HG03571 (cell line): Measurements from ENCODE around the gene GPR176.

Experiments
- ATAC-seq: cut with Tn5 transposase; IDR thresholded peaks from one replicate; pipeline ENCODE4 v1.9.1; 2021; ENCODE audit not compliant: unreplicated experiment

The GPR176 gene

DNA sequence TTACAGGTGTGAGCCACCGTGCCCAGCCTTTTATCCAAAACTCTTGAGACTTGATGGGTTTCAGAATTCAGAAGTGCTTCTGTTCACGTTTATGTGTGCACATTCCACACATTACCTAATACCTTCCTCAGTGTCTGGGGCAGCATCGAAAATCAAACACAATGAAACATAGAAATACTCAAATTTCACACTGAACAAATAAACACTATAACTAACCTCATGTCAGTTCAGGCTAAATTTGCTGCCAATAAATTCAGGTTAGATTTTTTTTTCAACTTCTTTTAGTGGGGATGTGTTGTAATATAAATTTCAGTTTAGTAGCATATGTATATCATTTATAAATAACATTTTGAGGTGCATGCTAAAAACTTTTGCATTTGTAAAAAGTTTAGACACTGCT is 16.6 kb upstream of the GPR176 start:
- no peak for ATAC-seq

DNA sequence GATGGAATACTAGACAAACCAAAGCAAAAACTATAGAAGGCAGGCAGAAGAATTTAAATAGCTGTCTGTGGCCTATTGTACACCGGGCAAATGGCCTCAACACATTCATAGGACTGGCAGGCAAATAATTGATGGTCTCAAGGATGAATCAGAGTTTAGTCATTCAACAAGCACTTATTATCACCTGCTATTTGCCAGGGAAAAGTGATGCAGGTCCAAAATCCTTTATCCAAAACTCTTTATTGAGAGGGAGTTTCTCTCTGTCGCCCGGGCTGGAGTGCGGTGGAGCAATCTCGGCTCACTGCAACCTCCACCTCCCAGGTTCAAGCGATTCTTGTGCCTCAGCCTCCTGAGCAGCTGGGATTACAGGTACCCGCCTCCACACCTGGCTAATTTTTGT is 16.1 kb upstream of the GPR176 start:
- ATAC-seq, result no peak

DNA sequence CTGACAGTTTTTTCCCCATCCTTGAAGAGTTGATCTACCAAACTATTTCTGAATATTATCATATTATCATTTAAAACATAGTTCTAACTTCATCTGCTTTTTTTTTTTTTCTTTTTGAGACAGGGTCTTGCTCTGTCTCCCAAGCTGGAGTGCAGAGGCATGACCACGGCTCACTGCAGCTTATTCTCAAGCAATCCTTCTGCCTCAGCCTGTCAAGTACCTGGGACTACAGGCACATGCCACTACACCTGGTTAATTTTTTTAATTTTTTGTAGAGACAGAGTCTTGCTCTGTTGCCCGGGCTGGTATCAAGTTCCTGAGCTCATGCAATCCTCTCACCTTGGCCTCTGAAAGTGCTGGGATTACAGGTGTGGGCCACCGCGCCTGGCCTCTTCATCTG is 15.2 kb upstream of the GPR176 start:
- ATAC-seq, result no peak

DNA sequence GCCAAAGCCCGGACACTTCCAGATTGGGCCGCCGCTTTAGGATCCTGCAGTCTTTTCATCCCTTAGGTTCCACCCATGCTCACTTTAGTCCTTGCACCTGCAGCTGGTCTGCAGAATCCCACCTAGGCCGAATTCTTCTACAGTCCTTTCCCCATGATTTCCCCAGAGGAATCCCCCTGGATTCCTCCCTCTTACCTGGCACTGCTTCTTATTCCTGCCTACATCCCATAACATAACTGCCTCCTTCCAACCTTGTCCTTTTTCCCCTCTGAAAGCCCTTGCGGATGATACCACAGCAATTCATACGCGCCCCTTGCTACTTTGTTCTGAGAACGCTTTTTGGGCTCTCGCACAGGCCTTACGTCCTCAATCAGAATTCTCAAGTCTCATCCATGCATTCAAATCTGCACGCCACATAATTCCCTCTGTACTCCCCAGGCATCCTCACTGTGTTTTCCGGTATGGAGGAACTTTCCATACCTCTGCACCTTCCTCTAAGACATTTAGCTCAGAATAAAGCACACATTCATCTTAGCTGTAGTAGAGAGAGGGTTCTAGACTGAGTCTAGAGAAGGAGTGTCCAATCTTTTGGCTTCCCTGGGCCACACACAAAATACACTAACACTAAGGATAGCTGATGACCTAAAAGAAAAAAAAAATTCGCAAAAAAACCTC is 14.5 kb upstream of the GPR176 start:
- ATAC-seq, result no peak

DNA sequence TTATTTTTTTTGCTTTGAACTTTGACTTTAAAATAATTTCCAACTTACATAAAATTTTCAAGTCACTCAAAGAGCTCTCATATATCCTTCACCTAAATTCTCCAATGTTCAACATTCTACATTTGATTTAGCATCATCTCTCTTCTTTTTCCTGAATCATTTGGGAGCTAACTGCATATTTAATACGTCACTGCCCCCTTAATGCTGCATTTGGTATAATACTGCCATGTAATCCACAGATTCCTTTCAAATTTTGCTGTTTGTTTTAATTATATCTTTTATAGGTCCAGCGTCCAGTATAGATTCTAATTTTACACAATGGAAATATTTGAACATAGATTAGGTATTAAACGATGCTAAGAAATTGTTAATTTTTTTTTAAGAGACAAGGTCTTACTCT is 11.5 kb upstream of the GPR176 start:
- ATAC-seq, result no peak

DNA sequence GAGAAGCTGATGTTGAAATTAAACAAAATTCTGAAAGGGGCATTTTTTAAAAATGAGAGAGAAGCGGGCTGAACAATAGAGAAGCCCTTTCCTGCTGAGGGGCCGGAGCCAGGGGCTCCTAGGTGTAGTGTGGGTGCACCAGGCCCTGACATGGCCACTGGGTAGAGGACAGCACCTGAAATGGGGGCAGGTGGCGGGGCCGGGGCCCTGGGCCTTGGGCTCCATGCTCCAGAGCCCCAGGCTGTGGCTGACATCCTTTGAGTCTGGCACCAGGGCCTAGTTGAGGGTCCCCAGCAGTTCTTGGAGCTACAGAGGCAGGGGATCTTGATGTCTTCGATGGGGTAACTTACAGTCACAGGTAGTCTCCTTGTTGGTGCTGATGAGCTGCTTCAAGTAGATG is 6.5 kb upstream of the GPR176 start:
- ATAC-seq, result no peak

DNA sequence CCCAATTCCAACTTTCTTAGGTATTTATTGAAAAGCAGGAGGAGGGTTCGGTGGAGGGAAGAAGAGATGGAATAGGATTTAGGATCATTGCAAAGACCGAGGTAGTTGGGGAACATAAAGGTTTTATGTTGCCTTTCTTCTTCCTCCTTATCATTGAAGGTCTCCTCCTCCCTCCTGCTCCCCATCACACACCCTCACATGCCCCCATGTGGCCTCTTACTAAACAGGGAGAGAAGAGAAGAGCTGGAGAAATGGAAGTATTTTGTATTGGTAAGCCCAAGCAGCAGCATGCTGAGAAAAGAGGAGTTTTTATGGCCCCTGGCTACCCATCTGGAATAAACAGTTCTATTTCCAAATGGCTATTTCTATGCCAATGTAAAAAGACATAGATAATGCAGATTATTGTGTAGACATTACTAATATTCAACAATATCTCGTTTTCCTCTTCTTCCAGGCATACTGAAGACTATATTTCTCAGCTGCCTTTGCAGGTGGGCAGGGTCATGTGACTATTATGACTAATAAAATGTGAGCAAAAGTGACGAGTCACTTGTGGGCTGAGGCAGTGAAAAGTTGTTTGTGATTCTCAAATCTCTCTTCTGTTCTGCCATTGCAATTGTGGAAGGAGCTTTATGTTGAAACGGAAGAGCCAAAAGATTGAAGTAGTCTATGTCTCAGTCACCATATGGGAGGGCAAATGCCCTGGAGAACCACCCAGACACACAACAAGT is 5.2 kb upstream of the GPR176 start:
- no peak for ATAC-seq

DNA sequence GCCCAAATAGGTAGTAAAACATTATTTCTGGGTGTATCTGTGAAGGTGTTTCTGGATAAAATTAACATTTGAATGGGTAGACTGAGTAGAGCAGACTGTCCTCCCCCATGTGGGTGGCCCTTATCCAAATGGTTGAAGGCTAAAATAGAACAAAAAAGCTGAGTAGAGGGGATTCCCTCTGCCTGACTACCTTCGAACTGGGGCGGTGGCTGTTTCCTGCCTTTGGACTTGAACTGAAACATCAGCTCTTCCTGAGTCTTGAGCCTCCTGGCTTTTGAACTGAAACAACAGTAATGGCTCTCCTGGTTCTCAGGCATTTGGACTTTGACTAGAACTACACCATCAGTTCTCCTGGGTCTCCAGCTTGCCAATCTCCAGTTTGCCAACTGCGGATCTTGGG is 4.4 kb upstream of the GPR176 start:
- no peak for ATAC-seq

DNA sequence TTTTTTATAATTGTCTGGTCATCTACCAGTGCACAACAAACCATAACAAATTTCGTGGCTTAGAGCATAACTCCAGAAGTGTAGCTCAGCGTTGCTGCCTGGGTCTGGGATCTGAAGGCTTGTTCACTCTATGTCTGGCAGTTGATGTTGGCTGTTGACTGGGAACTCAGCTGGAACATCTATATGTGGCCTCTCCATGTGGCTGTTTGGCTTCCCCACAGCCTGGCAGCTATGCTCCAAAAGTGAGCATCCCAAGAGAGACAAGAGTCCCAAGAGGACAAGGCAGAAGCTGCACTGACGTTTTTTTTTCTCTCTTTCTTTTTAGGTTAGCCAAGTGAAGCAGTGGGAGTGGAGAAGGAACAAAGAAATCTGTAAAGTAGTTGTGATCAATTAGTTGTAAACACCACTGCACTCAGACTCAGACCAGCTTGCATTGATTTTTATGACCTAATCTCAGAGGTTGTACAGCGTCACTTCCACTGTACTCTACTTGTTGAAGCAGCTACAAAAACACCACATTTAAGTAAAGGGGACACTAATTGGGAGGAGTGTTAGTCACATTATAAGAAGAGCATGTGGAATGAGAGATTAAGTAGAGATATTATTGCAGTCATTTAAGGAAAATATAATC is 2.5 kb upstream of the GPR176 start:
- ATAC-seq, result no peak

DNA sequence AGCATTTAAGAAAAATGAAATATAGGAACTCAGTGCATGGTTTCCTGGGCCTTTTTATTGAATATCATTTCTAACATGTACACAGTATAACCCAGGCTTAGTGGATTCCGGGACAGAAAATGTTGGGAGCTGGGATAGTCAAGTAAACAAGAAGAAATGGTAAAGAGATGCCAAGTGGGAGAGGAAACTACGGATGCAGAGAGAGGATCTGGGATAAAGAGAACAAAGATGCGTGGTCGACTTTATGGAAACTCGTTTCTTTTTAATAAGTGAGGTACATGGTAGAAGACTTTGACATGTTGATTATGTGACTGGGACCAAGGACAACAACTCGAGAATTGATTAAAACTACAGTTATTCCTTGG is 1.2 kb upstream of the GPR176 start:
- ATAC-seq, result no peak

DNA sequence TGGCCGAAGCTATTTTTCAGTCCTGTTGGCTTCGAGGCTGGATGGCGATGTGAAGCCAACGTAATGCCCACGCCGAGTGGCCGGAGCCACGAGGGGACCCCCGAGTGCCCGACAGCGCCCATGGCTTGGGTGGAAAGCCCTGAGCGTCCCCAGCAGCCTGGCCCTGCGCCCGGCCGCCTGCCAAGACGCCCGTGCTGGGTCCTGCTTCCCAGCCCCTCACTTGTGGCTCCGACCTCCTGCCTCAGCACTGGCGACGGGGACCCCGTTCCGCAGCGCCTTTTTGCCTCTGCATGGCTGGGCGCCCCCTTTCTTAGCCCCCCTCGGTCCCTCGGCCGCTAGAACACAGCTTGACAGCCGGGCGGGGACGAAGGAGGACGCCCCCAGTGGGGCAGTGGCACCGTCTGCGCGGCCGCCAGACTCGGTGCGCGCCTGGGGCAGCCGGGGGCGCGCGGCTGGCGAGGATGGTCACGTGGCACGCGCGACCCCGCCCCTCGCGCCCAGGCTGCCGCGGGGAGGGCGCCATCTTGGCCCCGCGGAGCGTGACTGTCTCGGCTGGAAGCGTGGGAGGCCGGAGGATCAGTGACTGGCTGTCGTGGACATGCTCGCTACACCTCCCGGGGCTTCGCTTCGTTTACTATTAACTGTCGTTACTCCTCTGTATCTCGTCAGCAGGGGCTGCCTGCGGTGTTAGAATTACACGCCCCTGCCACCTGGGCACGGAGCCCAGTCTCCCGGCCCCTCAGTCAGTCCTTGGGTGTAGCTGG is 626 bp upstream of the GPR176 start:
- ATAC-seq, result peak; percentile 77

DNA sequence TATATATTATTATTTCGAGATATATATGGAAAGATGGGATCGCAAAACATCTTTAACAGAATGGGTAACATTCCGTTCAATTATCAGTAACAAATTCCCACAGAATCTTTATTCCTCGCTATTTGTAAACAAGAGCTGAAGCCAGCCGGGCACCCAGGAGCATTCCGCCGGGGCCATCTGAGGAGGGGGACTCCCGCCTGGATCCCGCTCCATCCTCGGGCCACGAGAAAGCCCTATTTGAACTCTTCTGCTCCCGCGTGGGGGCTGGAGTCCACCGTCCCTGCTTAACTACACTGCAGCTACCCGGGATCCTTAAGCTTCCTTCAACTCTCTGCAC is 687 bp downstream of the GPR176 start:
- no peak for ATAC-seq

DNA sequence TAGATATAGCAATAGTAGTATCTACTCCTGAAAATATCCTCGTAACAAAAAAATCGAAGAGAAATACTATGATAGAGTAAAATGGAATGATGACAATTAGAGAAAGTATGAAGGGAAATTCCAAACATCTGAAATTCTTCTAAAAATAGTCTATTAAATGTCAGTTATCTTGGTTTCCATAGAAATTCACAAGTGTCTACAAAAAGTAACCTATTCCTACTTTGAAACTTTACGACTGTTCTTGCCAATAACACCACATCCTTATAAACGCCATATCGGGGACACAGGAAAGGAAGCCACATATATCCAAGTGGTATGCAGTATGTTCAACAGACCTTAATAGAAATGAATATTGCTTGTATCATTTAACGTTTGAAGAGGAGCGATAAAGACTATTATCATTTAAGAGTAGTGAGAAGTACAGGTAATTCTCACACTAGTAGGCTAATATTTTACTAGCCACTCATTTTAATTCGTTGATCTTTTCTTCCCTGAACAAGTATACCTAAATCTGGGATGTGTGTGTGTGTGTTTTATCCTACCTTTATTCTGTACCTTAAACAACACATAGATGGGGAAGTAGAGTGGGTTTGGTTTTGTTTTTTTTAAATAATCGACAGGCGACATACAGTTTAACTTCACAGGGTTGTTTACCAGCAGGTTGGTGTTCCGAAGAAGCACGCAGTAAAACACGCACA is 1.2 kb downstream of the GPR176 start:
- no peak for ATAC-seq

DNA sequence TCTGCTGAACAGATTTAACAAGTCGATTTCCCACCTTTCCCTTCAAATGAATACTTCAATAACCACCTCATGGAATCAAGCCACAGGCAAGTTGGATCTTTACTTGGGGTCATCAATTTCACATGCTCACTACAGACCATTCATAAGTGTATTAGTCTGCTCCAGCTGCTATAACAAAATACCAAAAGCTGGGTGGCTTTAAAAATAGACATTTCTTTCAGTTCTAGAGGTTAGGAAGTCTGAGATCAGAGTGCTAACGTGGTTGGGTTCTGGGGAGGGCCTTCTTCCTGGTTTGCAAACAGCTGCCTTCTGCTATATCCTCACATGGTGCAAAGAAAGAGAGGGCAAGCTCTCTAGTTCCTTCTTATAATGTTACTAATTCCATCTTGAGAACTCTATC is 5.1 kb downstream of the GPR176 start:
- no peak for ATAC-seq

DNA sequence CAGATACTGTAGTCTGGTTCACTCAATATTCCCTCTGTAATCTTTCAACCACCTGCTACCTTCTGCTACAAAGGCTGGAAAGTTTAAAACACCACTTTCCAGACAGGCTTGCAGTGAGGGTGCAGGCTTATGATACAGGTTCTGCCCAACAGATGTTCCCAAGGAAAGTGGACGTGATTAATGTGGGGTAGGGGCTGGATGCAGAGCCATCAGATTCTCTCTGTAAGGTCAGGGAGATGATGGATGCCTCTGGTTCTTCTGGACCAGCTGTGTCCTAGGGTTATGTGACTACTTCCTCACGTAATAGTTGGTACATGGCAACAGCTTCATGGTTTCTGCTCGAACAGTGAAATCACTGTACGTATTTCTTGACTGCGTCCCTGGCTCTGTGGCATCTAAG is 11.1 kb downstream of the GPR176 start:
- no peak for ATAC-seq

DNA sequence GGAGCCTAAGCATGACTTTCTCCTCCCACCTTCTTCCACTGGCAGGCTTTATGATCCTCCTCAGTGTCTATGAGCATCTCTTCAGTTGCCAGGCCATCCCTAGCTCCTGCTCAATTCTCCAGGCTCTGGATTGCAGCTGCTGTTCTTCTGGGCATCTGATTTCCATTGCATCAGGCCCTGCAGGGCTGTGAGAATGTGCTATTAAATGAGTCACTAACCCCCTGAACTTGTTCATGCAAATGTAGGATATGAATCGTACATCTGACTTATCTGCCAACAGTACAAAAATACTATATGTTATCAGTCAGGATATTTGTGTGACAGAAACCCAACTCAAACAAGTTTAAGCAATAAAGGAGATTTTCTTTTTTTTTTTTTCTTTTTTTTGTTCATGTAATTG is 11.9 kb downstream of the GPR176 start:
- no peak for ATAC-seq

DNA sequence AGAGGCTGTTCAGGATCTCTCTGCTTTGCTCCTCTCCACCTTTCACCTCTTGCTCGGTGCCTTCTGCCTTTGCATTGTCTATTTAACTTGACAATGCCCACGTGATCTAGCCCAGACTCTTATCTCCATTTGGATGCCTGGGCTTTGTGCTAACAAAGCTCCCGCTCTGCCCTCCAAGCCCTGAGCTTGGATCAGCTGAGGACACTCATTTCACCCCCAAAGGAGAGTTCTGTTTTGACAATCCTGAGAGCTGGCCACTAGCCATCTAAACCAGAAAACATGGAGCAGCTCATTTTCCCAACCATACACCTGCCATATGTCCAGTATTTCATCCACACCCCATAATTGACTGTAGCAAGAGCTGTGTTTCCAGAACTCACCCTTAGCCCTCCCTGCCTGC is 12.8 kb downstream of the GPR176 start:
- no peak for ATAC-seq

DNA sequence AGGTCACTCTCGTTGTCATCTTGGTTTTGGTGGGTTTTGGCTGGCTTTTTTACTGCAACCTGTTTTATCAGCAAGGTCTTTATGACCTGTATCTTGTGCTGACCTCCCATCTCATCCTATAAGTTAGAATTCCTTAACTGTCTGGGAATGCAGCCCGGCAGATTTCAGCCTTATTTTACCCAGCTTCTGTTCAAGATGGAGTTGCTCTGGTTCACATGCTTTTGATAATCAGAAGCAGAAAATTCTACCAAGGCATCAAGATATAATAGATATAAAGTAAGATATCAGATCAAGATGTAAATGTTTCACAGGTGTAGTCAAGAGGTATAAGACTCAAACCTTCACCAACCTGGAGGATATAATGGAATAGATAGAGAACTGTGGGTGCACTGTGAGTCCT is 16.0 kb downstream of the GPR176 start:
- ATAC-seq, result no peak

DNA sequence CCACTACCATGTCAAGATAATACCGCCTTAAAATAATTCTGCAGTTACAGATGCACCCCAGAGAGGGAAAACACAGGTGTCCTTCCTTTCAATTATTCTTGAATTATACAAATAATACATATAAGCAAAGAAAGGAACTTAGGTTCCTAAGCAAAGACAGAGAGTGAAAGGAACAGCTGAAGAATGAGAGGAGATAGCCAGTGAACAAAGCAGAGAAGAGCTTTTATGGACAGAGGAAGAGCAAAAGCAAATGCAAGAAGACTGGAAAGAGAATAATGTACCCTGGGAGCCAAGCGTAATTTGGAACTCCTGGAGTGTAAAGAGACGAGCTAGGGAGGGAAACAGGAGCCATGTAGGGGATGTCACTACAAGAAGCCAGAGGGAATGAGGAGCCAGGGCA is 21.7 kb downstream of the GPR176 start:
- no peak for ATAC-seq

DNA sequence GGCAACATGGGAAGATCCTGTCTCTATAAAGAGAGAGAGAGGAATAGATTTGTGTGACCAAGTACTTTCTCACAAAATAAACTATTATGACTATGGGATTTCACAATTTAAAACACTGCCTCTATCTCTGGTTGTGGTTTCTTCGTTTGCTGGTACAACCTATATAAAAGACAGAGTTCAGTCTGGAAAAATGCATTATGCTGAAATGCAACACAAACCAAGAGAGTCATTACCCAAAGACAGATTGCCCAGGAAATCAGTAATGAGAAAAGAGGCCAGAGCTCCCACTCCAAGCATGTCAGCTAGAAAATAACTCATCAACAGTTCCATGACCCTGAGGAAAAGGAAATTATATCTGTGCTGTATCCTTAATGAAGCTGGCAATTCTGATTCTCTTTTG is 23.2 kb downstream of the GPR176 start:
- no peak for ATAC-seq

DNA sequence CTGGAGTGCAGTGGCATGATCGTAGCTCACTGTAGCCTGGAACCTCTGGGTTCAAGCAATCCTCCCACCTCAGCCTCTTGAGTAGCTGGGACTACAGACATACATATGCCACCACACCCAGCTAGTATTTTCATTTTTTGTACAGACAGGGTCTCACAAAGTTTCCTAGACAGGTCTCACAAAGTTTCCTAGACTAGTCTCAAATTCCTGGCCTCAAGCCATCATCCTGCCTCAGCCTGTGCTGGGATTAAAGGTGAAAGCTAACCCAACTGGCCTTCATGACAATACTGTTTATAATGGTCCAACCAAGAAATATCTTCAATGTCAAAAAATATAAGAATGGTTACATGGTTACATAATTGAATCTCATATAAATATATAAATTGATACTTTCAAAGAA is 24.0 kb downstream of the GPR176 start:
- ATAC-seq, result no peak
